ENCODE measurements around the gene CLP1.

GRCh38 chr11:57681168-57681567, 23.6 kb downstream of the CLP1 start:
- TF ChIP-seq CTCF (IDR thresholded peaks at IDR 0.05; ENCODE audit: low read depth, low read length) (no peak), POLR2A (IDR thresholded peaks at IDR 0.05; ENCODE audit: extremely low read depth, insufficient read length) (no peak), MYC (IDR thresholded peaks at IDR 0.05; ENCODE audit: low read depth, low read length) (no peak), MAX (IDR thresholded peaks at IDR 0.05; ENCODE audit: low read depth, low read length) (no peak)

Data from NB4 (cell line).